Esophagus muscularis mucosa (tissue), 4 donors: Measurements from ENCODE around the gene PARP8.

ENCODE experiments used
- EP300 ChIP-seq: sonication (generic); formaldehyde crosslinking; IDR thresholded peaks from one replicate; pipeline ENCODE4 v1.6.1; 2017; ENCODE audit warnings: antibody characterized with exemption
- POLR2A ChIP-seq: fragments of 450-650 bp; IDR thresholded peaks from one replicate; pipeline ENCODE4 v1.6.1; 2017; ENCODE audit warnings: antibody characterized with exemption, moderate library complexity, mild to moderate bottlenecking, low read depth
- POLR2AphosphoS5 ChIP-seq, 2 donors: sonication (generic); formaldehyde crosslinking; IDR thresholded peaks; one replicate each; pipeline ENCODE4 v1.6.1; 2017; ENCODE audit warnings: antibody characterized with exemption in 2 of 2
- TF ChIP-seq, protein P1 (sequence below), 3 experiments: fragments of 200-600 bp in 2 of 3; fragments of 450-650 bp in 1 of 3; sonication (generic) in 2 of 3; IDR thresholded peaks; one replicate each; pipeline ENCODE4 v1.5.1; 2017 to 2019; ENCODE audit warnings: antibody characterized with exemption in 3 of 3, mild to moderate bottlenecking in 2 of 3, moderate library complexity in 1 of 3

DNA sequence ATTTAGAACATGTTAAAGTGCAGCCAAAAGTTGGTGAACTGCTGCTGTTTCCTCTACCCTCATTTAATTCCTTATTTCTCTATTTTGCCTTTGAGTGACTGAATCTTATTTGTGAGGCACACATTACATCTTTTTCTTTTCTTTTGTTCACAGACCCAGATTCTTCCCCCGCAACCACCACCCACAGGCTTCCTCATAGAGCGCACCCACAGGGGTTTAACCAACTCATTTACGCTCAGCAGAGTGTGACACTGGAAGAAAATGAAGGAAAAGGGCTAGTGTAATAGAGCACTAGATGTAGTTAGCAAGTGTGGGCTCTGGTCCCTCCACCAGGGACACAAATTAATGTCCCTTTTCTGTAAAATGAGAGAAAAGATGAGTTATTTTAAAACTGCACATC lies 200.7 kb downstream of the PARP8 start:
- TF ChIP-seq, protein P1, sequence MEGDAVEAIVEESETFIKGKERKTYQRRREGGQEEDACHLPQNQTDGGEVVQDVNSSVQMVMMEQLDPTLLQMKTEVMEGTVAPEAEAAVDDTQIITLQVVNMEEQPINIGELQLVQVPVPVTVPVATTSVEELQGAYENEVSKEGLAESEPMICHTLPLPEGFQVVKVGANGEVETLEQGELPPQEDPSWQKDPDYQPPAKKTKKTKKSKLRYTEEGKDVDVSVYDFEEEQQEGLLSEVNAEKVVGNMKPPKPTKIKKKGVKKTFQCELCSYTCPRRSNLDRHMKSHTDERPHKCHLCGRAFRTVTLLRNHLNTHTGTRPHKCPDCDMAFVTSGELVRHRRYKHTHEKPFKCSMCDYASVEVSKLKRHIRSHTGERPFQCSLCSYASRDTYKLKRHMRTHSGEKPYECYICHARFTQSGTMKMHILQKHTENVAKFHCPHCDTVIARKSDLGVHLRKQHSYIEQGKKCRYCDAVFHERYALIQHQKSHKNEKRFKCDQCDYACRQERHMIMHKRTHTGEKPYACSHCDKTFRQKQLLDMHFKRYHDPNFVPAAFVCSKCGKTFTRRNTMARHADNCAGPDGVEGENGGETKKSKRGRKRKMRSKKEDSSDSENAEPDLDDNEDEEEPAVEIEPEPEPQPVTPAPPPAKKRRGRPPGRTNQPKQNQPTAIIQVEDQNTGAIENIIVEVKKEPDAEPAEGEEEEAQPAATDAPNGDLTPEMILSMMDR (IDR thresholded peaks at IDR 0.05), result no peak
- TF ChIP-seq POLR2AphosphoS5 (IDR thresholded peaks at IDR 0.05) (no peak), POLR2A (no peak), EP300 (no peak)
